Measurements from ENCODE around the gene NRP1. TPM values are rescaled to one million over a fixed set of nuclear protein-coding genes. Genes with fewer than 3 reads are reported as not detected.

The NRP1 gene
- total RNA-seq, 1 experiment from 2014 or later: 3.0 TPM

DNA sequence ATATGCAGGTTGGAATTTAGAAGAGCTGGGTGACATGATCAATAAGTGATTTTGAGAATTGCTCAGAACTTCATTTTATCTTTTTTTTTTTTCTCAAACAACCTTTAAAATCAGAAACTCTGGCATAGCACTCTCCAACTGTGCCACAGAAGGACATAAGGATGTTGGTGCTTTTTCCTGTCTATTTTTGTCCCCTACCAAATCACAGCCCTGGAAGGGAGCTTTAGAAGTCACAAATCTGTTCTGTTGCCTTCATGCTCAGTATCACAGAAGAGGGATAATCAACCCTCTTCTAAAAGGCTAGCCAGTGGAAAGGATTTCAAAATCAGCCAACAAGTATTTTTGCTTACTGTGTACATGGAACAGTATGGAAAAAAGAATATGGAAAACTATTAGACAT is 14.8 kb upstream of the NRP1 start:
- TF ChIP-seq, protein P1, sequence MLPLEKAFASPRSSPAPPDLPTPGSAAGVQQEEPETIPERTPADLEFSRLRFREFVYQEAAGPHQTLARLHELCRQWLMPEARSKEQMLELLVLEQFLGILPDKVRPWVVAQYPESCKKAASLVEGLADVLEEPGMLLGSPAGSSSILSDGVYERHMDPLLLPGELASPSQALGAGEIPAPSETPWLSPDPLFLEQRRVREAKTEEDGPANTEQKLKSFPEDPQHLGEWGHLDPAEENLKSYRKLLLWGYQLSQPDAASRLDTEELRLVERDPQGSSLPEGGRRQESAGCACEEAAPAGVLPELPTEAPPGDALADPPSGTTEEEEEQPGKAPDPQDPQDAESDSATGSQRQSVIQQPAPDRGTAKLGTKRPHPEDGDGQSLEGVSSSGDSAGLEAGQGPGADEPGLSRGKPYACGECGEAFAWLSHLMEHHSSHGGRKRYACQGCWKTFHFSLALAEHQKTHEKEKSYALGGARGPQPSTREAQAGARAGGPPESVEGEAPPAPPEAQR (CRISPR knock-in tag; IDR thresholded peaks at IDR 0.05): no peak
- TF ChIP-seq GRHL2 (CRISPR knock-in tag; IDR thresholded peaks at IDR 0.05; ENCODE audit: insufficient replicate concordance, severe bottlenecking) (no peak), ELF4 (CRISPR knock-in tag; IDR thresholded peaks at IDR 0.05; ENCODE audit: low read depth) (no peak), ATF1 (CRISPR knock-in tag; IDR thresholded peaks at IDR 0.05) (no peak), HMGA2 (CRISPR knock-in tag; IDR thresholded peaks at IDR 0.05) (no peak), KAT7 (CRISPR knock-in tag; IDR thresholded peaks at IDR 0.05; ENCODE audit: borderline replicate concordance) (no peak)
- TF ChIP-seq, protein P2, sequence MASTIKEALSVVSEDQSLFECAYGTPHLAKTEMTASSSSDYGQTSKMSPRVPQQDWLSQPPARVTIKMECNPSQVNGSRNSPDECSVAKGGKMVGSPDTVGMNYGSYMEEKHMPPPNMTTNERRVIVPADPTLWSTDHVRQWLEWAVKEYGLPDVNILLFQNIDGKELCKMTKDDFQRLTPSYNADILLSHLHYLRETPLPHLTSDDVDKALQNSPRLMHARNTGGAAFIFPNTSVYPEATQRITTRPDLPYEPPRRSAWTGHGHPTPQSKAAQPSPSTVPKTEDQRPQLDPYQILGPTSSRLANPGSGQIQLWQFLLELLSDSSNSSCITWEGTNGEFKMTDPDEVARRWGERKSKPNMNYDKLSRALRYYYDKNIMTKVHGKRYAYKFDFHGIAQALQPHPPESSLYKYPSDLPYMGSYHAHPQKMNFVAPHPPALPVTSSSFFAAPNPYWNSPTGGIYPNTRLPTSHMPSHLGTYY (CRISPR knock-in tag; IDR thresholded peaks at IDR 0.05): no peak
- TF ChIP-seq, protein P3, sequence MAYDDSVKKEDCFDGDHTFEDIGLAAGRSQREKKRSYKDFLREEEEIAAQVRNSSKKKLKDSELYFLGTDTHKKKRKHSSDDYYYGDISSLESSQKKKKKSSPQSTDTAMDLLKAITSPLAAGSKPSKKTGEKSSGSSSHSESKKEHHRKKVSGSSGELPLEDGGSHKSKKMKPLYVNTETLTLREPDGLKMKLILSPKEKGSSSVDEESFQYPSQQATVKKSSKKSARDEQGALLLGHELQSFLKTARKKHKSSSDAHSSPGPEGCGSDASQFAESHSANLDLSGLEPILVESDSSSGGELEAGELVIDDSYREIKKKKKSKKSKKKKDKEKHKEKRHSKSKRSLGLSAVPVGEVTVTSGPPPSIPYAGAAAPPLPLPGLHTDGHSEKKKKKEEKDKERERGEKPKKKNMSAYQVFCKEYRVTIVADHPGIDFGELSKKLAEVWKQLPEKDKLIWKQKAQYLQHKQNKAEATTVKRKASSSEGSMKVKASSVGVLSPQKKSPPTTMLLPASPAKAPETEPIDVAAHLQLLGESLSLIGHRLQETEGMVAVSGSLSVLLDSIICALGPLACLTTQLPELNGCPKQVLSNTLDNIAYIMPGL (CRISPR knock-in tag; IDR thresholded peaks at IDR 0.05): no peak
- TF ChIP-seq, protein P4, sequence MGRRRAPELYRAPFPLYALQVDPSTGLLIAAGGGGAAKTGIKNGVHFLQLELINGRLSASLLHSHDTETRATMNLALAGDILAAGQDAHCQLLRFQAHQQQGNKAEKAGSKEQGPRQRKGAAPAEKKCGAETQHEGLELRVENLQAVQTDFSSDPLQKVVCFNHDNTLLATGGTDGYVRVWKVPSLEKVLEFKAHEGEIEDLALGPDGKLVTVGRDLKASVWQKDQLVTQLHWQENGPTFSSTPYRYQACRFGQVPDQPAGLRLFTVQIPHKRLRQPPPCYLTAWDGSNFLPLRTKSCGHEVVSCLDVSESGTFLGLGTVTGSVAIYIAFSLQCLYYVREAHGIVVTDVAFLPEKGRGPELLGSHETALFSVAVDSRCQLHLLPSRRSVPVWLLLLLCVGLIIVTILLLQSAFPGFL (CRISPR knock-in tag; IDR thresholded peaks at IDR 0.05; ENCODE audit: borderline replicate concordance): no peak
- no peaks in the 10 kb centered on the region for H3K36me3 Mint-ChIP-seq
- no peaks in the 10 kb centered on the region for H3K27me3 Mint-ChIP-seq (ENCODE audit: low read depth)
- DNase-seq (ENCODE audit: low spot score): no peak
- ChIA-PET POLR2A (no interaction called here), CTCF (no interaction called here)
- no peaks in the 10 kb centered on the region for H3K4me1 Mint-ChIP-seq
- no peak for ATAC-seq
- H3K9me3 Mint-ChIP-seq: peaks cover 5% of the 10 kb centered on the region
- H3K27ac Mint-ChIP-seq: no peak overlapping the region
- no peak overlapping the region for H3K4me3 Mint-ChIP-seq

DNA sequence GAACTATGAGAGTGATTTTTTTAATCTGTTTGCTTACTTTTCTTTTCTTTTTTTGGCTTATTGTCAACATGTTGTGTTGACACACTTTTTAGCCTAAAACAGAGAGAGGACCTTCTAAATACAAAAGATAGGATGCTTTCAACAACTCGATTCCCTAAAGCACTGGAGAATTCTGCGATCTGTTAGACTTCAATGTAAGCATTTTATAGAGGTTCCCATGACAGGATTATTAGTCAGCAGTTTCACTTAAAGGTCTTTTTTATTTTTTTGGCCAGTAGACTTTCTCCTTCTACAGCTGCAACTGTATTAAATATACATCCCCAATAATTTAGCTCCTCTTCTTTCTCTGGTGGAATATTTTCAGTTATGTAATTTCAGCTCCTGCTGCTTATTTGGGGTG is 12.7 kb upstream of the NRP1 start:
- no peak overlapping the region for H3K4me3 Mint-ChIP-seq
- H3K27me3 Mint-ChIP-seq (ENCODE audit: low read depth): no peaks in the 10 kb centered on the region
- DNase-seq (ENCODE audit: low spot score) (no peak), ATAC-seq (no peak)
- H3K36me3 Mint-ChIP-seq: no peaks in the 10 kb centered on the region
- peaks cover 1% of the 10 kb centered on the region for H3K4me1 Mint-ChIP-seq
- no peak overlapping the region for H3K27ac Mint-ChIP-seq
- CTCF ChIA-PET: no interaction called here
- peaks cover 5% of the 10 kb centered on the region for H3K9me3 Mint-ChIP-seq
- POLR2A ChIA-PET: no interaction called here
- no peak for TF ChIP-seq MXD4 (CRISPR knock-in tag; IDR thresholded peaks at IDR 0.05; ENCODE audit: borderline replicate concordance)
- no peak for TF ChIP-seq SMAD4 (CRISPR knock-in tag; IDR thresholded peaks at IDR 0.05)
- TF ChIP-seq JUN (CRISPR knock-in tag; IDR thresholded peaks at IDR 0.05): no peak
- TF ChIP-seq, protein P5, sequence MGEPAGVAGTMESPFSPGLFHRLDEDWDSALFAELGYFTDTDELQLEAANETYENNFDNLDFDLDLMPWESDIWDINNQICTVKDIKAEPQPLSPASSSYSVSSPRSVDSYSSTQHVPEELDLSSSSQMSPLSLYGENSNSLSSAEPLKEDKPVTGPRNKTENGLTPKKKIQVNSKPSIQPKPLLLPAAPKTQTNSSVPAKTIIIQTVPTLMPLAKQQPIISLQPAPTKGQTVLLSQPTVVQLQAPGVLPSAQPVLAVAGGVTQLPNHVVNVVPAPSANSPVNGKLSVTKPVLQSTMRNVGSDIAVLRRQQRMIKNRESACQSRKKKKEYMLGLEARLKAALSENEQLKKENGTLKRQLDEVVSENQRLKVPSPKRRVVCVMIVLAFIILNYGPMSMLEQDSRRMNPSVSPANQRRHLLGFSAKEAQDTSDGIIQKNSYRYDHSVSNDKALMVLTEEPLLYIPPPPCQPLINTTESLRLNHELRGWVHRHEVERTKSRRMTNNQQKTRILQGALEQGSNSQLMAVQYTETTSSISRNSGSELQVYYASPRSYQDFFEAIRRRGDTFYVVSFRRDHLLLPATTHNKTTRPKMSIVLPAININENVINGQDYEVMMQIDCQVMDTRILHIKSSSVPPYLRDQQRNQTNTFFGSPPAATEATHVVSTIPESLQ (CRISPR knock-in tag; IDR thresholded peaks at IDR 0.05): no peak
- no peak for TF ChIP-seq ZNF138 (CRISPR knock-in tag; conservative IDR thresholded peaks at IDR 0.05)
- no peak for TF ChIP-seq ZNF263 (CRISPR knock-in tag; IDR thresholded peaks at IDR 0.05; ENCODE audit: low read depth)
- no peak for TF ChIP-seq OVOL2 (CRISPR knock-in tag; IDR thresholded peaks at IDR 0.05; ENCODE audit: borderline replicate concordance)
- no peak for TF ChIP-seq NR1H2 (CRISPR knock-in tag; IDR thresholded peaks at IDR 0.05)
- TF ChIP-seq, protein P6, sequence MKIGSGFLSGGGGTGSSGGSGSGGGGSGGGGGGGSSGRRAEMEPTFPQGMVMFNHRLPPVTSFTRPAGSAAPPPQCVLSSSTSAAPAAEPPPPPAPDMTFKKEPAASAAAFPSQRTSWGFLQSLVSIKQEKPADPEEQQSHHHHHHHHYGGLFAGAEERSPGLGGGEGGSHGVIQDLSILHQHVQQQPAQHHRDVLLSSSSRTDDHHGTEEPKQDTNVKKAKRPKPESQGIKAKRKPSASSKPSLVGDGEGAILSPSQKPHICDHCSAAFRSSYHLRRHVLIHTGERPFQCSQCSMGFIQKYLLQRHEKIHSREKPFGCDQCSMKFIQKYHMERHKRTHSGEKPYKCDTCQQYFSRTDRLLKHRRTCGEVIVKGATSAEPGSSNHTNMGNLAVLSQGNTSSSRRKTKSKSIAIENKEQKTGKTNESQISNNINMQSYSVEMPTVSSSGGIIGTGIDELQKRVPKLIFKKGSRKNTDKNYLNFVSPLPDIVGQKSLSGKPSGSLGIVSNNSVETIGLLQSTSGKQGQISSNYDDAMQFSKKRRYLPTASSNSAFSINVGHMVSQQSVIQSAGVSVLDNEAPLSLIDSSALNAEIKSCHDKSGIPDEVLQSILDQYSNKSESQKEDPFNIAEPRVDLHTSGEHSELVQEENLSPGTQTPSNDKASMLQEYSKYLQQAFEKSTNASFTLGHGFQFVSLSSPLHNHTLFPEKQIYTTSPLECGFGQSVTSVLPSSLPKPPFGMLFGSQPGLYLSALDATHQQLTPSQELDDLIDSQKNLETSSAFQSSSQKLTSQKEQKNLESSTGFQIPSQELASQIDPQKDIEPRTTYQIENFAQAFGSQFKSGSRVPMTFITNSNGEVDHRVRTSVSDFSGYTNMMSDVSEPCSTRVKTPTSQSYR (CRISPR knock-in tag; IDR thresholded peaks at IDR 0.05): no peak
- TF ChIP-seq, protein P2 (CRISPR knock-in tag; IDR thresholded peaks at IDR 0.05): no peak
- TF ChIP-seq ATF1 (CRISPR knock-in tag; IDR thresholded peaks at IDR 0.05): no peak

All from WTC11 (cell line).